Lower leg skin (tissue), 3 donors: ENCODE data around the gene APP.

Experiments used
- POLR2A ChIP-seq, 2 donors: fragments of 450-650 bp; IDR thresholded peaks; one replicate each; pipeline ENCODE4 v1.6.1; 2016 to 2017; ENCODE audit warnings: antibody characterized with exemption in 2 of 2, mild to moderate bottlenecking in 1 of 2, moderate library complexity in 1 of 2
- TF ChIP-seq, protein P1 (sequence below), 3 donors: fragments of 450-650 bp; IDR thresholded peaks; one replicate each; pipeline ENCODE4 v1.5.1; 2016; ENCODE audit warnings: antibody characterized with exemption in 3 of 3, mild to moderate bottlenecking in 3 of 3, moderate library complexity in 2 of 3

DNA sequence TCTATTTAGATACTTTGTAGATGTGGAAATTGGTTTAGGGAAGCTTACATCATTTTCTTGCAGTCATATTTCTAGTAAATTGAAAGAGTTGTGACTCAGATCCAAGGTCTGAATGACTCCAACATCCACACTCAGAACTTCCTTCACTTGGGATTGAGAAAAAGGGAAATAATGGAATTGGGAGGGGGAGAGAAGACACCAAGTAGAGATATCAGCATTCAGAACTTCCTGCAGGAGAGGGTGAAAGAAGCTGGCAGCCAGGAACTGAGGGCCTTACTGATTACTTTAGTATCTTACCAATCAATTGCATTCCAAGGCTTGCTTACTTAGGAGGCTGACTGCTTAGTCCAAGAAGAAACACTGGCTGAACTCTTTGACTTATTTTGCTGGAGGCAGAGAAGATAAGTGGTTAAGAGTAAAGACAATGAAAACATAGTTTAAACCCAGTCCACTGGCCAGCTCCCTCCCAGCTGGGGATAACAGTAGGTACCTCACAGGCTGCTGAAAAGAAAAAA, 21.7 kb downstream of the APP start:
- TF ChIP-seq, protein P1, sequence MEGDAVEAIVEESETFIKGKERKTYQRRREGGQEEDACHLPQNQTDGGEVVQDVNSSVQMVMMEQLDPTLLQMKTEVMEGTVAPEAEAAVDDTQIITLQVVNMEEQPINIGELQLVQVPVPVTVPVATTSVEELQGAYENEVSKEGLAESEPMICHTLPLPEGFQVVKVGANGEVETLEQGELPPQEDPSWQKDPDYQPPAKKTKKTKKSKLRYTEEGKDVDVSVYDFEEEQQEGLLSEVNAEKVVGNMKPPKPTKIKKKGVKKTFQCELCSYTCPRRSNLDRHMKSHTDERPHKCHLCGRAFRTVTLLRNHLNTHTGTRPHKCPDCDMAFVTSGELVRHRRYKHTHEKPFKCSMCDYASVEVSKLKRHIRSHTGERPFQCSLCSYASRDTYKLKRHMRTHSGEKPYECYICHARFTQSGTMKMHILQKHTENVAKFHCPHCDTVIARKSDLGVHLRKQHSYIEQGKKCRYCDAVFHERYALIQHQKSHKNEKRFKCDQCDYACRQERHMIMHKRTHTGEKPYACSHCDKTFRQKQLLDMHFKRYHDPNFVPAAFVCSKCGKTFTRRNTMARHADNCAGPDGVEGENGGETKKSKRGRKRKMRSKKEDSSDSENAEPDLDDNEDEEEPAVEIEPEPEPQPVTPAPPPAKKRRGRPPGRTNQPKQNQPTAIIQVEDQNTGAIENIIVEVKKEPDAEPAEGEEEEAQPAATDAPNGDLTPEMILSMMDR (IDR thresholded peaks at IDR 0.05): no peak
- TF ChIP-seq POLR2A (IDR thresholded peaks at IDR 0.05): no peak
